EH (cell line): ENCODE measurements around the gene HCAR2.
"Not testable (repeated sequence)": the region's sequence is repeated elsewhere in the genome, so short reads cannot be mapped to it uniquely, and the experiment has no call there.

Experiments used
- DNase-seq: peaks from one replicate; pipeline ENCODE4 v3.0.0-alpha.2; 2015; ENCODE audit warnings: low read depth

The HCAR2 gene

GRCh38 chr12:122702890-122703611 is at the start of gene HCAR2:
Gene HCAR2, minus strand, starts transcription at chr12:122703357. Its CDS starts 74 bp downstream, at chr12:122703283.
- DNase-seq = not testable (repeated sequence)

GRCh38 chr12:122752464-122753318 is 49.5 kb upstream of the HCAR2 start, which contains the start of gene DENR:
Gene DENR, plus strand, starts transcription at chr12:122752824. Its CDS starts 878 bp downstream, at chr12:122753702.
- DNase-seq = peak; percentile 96

GRCh38 chr12:122750781-122751515 is 47.8 kb upstream of the HCAR2 start:
- not testable (repeated sequence) for DNase-seq

GRCh38 chr12:122749569-122750332 is 46.6 kb upstream of the HCAR2 start:
- no peak for DNase-seq

GRCh38 chr12:122747224-122748135 is 44.3 kb upstream of the HCAR2 start:
- no peak for DNase-seq

GRCh38 chr12:122743895-122744525 is 40.9 kb upstream of the HCAR2 start:
- DNase-seq = no peak

- no peak for DNase-seq
Observed at GRCh38 chr12:122740351-122740750, 37.2 kb upstream of the HCAR2 start.

- DNase-seq = no peak
Observed at GRCh38 chr12:122738571-122738970, 35.4 kb upstream of the HCAR2 start.

GRCh38 chr12:122732611-122733010 is 29.5 kb upstream of the HCAR2 start:
- DNase-seq = no peak

- DNase-seq = no peak
Observed at GRCh38 chr12:122732170-122732569, 29.0 kb upstream of the HCAR2 start.

GRCh38 chr12:122730215-122731014 is 27.3 kb upstream of the HCAR2 start, which contains the start of gene HCAR1:
Gene HCAR1, minus strand, starts transcription at chr12:122730844. Its CDS starts 505 bp downstream, at chr12:122730339.
- DNase-seq = no peak

- no peak for DNase-seq
Observed at GRCh38 chr12:122729583-122730214, 26.5 kb upstream of the HCAR2 start.

- no peak for DNase-seq
Observed at GRCh38 chr12:122726080-122726558, 23.0 kb upstream of the HCAR2 start.

- no peak for DNase-seq
Observed at GRCh38 chr12:122725452-122726079, 22.4 kb upstream of the HCAR2 start.

GRCh38 chr12:122724641-122725243 is 21.6 kb upstream of the HCAR2 start:
- no peak for DNase-seq

GRCh38 chr12:122722387-122722786 is 19.2 kb upstream of the HCAR2 start:
- no peak for DNase-seq

- DNase-seq = no peak
Observed at GRCh38 chr12:122721057-122721545, 17.9 kb upstream of the HCAR2 start.
